SK-N-MC (cell line): ENCODE data around the gene DENND2A.

Source experiments
- EZH2 ChIP-seq: fragments of 200-600 bp; sonication (generic); IDR thresholded peaks from one replicate; pipeline ENCODE4 v1.6.1; 2017; ENCODE audit warnings: antibody characterized with exemption
- FOXP2 ChIP-seq: optimal IDR thresholded peaks from 2 replicates; pipeline ENCODE3; 2011; ENCODE audit warnings: mild to moderate bottlenecking, moderate library complexity; ENCODE audit not compliant: insufficient read depth; ENCODE audit errors: extremely low read length, control extremely low read depth
- POLR2AphosphoS5 ChIP-seq: IDR thresholded peaks from 2 replicates; pipeline ENCODE4 v1.6.1; 2012; ENCODE audit warnings: mild to moderate bottlenecking, low read depth, low read length, borderline replicate concordance

DNA sequence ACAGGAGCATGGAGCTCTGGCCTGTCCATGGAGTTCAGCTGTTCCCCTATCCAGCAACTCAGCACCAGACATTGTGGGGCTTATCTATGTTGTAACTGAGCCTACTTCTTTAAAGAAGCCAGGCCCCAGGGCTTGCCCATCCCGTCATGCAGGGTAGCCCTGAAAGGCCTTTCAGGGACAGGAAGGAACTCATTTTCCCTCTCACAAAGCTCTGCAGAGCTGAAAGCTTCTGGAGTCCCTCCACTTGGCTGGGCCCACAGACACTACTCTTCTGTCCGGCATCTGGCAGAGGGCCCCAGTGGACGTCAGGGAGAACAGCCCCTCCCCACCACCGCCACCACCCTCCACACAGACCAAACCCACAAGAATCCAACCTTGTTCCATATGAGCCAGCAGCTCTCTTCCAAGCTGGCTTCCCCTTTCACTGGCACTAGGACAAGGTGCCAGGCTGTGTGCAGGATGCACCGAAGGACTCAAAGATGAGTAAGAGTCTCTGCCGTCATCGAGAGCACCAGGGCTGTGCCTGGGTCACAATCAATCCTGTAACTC, 33.1 kb downstream of the DENND2A start:
- TF ChIP-seq POLR2AphosphoS5 (no peak), EZH2 (no peak), FOXP2 (no peak)
